T follicular helper cell (primary cell): ENCODE results near the gene SPATA46.

ENCODE experiments used
- DNase-seq: peaks from one replicate; pipeline ENCODE4 v3.0.0-alpha.2; 2020; ENCODE audit warnings: low read depth

The SPATA46 gene

DNA sequence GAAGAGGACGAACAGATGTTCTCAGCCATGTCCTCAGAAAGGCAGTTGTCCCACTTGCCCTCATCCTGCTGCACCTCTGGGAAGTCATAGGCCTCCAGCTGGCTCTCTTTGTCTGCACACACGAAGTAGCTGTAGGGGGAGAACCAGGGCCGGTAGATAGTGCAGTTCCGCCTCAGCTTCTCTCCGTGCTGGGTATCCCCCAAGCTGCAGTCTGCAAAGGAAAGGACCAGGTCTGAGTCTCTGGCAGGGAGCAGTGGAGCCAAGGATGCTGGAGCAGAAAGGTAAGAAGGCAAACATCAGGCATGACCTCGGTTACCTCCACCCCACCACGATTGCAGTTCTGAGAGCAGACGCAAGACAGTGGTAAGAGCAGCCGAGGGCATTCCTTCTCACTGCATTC lies 2.2 kb downstream of the SPATA46 start:
- no peak for DNase-seq

DNA sequence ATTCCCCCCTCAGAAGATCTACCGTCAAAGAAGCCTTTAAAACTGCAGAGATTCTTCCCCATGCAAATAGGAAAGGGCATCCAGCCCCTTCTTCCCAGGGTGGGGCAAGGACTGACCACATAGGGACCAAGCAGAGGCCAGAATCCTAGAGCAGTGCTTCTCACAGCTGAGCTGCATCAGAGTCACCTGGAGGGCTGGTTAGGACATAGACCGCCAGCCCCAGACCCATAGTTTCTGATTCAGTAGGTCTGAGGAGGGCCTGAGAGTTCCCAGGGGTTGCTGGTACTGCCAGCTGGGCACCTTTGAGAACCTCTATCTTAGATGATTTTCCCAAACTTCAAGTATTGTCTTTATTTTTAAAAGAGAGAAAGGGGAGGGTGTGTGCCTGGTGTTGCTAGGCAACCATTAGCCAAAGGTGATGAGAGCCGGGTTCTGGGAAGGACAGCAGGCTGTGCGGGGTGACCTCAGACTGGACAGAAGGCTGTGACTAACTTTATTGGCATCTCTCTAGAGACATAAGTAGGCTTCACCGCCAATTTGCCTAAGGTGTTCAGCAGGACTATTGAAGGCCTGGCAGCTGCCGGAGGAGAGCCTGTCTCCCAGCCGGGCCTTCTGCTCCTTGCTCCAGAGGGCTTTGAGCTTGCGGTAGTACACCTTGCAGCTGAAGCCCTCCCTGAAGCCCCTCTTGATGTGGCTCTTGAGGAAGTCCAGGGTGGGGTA lies 3.0 kb downstream of the SPATA46 start:
- no peak for DNase-seq

DNA sequence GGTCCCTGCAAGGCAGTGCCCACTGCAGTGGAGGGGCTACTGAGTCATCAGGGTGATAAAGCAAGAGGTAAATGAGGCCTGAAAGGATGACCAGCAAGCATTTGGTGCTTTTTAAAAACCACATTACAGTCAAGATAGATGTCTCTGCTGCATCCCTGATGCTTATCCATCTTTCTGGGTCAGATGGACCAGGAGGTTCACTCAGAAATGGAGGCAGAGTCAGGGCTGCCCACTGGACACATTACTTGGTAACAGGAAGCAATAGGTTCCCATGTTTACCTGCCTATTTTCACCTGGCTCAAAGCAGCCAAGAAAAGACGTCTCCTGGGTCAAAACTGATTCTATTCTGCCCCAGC lies 3.6 kb downstream of the SPATA46 start:
- DNase-seq: no peak

DNA sequence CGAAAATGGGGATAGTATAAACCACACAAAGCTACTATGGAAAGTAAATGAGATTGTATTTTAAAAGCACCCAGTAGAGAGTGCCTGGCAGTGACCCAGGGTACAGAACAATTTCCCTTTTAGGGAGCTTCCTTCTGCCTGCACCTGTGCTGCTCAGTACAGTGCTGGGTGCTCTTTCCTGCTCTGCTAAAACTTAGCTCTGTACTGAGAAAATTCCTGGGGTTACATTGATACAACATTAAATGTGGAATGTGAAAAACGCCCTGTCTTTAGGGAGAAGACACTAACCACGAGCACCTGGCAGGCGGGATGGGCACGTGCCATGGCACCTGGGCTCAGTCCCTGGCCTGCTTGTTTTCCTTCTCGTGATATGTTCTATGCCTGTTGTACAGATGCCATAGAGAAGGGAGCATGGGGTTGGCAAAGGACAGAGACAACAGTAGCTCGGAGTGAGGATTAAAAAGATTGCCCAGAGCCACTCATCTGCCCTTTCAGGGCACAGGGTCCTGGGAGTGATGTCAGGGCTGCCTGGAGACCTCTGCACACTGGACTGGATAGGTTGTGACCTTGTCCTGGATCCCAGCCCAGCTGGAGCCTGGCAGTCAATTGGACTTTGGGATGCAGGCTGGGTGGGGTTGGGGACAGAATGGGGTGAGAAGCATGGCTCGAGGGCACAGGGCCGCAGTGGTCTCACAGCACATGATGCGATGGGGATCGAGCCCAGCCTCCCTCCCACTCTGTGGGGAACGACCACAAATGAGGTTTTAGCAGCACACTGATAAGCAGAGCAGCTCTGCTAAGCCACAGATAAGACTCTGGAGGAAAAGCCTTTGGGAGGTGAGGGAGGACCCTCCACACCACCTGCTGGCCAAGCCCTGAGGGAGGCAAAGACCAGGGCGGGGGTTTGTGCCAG lies 4.2 kb downstream of the SPATA46 start:
- no peak for DNase-seq

DNA sequence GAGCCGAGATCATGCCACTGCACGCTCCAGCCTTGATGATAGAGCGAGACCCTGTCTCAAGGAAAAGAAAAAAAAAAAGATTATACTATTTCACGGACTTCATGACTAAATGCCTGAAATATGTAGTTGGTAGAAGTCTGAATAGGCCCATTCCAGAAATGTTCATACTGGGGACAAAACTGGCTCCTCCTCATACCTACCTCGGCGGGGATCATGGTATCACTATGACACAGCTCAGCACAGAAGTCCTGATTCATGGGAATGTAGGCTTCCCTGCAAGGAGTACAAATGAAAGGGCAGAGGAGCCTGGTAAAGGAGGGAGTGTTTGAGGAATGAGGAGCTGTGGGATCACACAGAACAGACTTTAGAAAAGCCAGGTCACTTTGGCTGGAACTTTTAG lies 5.0 kb downstream of the SPATA46 start:
- no peak for DNase-seq

DNA sequence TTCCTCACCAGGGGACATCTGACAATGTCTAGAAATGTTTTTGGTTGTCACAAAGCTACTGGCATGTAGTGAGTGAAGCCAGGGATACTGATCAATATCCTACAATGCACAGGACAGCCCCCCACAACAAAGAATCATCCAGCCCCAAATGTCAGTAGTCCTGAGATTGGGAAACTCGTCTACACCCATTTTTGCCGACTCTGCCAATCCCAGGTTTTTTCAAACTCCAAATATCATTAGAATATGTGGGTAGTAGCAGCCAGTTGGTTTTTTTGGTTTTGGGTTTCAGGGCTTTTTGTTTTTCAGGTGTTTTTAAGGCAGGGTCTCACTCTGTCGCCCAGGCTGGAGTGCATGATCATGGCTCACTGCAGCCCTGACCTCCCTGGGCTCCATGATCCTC lies 5.9 kb downstream of the SPATA46 start:
- no peak for DNase-seq

DNA sequence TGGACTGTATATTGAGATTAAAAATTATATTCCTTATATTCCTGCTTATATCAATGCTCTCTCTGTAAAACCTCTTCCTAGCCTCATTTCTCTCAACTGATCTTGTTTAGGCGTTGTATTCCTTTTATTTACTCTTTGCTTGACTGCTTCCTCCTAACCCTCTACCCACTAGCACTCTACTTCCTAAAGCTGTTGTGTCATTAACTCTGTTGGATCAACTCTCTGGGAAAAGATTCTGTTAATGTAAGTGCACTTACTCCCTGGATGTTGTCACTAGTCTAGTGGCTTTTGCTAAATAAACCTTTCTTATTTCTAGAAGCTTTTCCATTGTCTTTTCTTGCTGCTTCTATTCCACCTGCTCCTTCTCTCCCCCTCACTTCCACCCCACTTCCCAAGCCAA lies 6.5 kb downstream of the SPATA46 start:
- DNase-seq: no peak

- DNase-seq: no peak
These were observed 7.1 kb downstream of the SPATA46 start for GRCh38 chr1:162369571-162369970.

GRCh38 chr1:162368451-162368850 lies 8.2 kb downstream of the SPATA46 start:
- no peak for DNase-seq

GRCh38 chr1:162367772-162368171 lies 8.9 kb downstream of the SPATA46 start:
- no peak for DNase-seq

- DNase-seq: no peak
These were observed 9.6 kb downstream of the SPATA46 start for GRCh38 chr1:162367073-162367472.

- DNase-seq: no peak
These were observed 10.0 kb downstream of the SPATA46 start for GRCh38 chr1:162366671-162367070.

- no peak for DNase-seq
These were observed 10.5 kb downstream of the SPATA46 start for GRCh38 chr1:162366149-162366548.

GRCh38 chr1:162365284-162366020 lies 11.2 kb downstream of the SPATA46 start:
- DNase-seq: no peak

DNA sequence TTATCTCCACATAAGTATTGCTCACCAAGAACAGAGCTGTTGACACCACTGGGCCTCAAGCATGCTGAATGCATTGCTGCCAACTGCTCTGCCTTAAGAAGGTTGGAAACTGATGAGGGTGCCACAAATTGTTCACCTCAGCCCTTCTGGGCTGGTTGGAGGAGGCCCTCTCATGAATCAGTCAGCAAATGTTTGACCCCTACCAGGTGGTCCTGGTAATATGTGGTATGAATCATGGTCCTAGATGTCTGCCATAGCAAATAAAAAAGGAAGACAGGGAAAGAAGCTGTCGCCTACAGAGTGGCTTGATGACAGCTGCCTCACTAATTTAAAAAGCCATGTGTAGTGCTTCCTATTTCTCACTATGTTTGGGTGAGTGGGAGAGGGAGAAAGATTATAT lies 12.2 kb downstream of the SPATA46 start:
- no peak for DNase-seq

GRCh38 chr1:162363823-162364222 lies 12.8 kb downstream of the SPATA46 start:
- DNase-seq: no peak

DNA sequence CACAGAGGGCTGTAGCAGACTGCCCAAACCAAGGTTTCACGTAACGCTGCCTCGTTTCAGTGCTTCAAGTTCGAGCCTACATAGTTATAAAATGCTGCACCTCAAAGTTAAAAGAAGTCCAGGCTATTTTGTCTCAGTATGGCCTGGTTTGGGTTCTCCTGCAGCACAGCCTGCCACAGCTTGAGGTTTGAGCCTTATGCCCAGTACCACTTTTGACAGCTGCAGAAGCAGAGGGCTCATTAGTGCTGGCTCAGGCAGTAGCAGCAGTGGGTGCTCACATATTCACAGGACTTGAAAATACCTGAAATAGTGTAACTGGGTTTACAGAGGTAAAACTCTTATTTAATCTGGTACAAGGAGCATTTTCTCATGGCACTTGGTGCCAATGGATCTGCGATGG lies 15.3 kb downstream of the SPATA46 start:
- no peak for DNase-seq

DNA sequence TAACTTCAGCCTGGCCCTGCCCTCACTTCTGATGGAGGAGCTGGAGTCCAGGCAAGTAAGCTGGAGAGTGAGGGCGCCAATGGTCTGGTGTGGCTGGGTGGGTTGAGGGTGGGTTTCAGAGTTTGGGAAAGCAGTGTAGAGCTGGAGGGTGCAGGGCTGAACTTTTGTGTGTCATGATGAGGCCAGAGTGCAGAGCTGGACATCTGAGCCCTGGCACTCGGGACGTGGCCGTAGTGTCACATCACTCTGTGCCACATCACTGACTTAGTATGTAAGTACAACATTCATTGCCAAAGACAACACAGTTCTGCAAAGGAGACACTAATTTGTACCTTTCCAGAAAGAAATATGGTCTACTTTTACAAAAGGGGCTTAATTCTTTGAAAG lies 15.8 kb downstream of the SPATA46 start:
- DNase-seq: no peak

GRCh38 chr1:162360237-162360873 lies 16.3 kb downstream of the SPATA46 start:
- DNase-seq: no peak

GRCh38 chr1:162359523-162360236 lies 17.0 kb downstream of the SPATA46 start:
- DNase-seq: no peak

- DNase-seq: no peak
These were observed 17.7 kb downstream of the SPATA46 start for GRCh38 chr1:162358928-162359327.
